ENCODE results near the gene LRRC32. TPM values are rescaled to one million over a fixed set of nuclear protein-coding genes. Genes with fewer than 3 reads are reported as not detected.

The LRRC32 gene
- total and polyA plus RNA-seq, 5 experiments from 2014 or later, result 0.08 TPM; not detected in 4

GRCh38 chr11:76683161-76684095, 12.9 kb upstream of the LRRC32 start:
- DNase-seq (no peak), ATAC-seq (no peak)
- Mint-ChIP-seq H3K27me3 (peaks cover 2 to 22% (median 12%) of the 10 kb centered on the region in 5 donors), H3K9me3 (peaks cover 0 to 3% (median 0%) of the 10 kb centered on the region in 9 donors), H3K4me1 (peaks cover 10 to 31% (median 26%) of the 10 kb centered on the region in 4 donors), H3K36me3 (no peaks in the 10 kb centered on the region), H3K27ac (no peak overlapping the region), H3K4me3 (peak overlapping the region in 1 of 10 donors; percentile 15)
- POLR2A ChIA-PET, result no interaction called here

GRCh38 chr11:76682684-76683083, 12.1 kb upstream of the LRRC32 start:
- ATAC-seq, result no peak
- no peak overlapping the region for H3K27ac Mint-ChIP-seq
- peaks cover 0 to 3% (median 0%) of the 10 kb centered on the region in 9 donors for H3K9me3 Mint-ChIP-seq

DNA sequence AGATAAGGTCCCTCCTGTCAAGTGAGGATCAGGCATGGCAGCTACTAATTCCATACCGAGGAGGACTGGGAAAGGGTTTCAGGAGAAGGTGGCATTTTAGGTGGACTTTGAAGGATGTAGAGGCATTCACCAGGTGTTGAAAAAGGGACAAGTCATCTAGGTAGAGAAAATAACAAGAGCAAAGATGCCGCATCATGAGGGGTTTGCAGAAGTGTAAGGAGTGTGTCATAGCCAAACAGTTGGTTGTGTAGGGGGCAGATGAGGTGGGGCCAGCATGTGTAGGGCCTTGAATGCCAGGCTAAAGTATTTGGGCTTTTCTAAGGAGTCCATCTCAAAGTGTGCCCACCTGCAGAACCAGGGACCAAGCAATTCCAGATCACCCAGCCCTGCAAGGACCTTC, 11.6 kb upstream of the LRRC32 start:
- no peak overlapping the region for H3K27ac Mint-ChIP-seq
- no peaks in the 10 kb centered on the region for H3K36me3 Mint-ChIP-seq
- H3K9me3 Mint-ChIP-seq, result peaks cover 0 to 3% (median 0%) of the 10 kb centered on the region in 9 donors
- H3K27me3 Mint-ChIP-seq, result peaks cover 2 to 27% (median 13%) of the 10 kb centered on the region in 5 donors
- H3K4me3 Mint-ChIP-seq, result no peak overlapping the region
- POLR2A ChIA-PET, result no interaction called here
- H3K4me1 Mint-ChIP-seq, result peaks cover 10 to 31% (median 21%) of the 10 kb centered on the region in 4 donors
- ATAC-seq (no peak), DNase-seq (no peak)

More at GRCh38 chr11:76682684-76683083, 12.1 kb upstream of the LRRC32 start:
- H3K4me3 Mint-ChIP-seq, result no peak overlapping the region
- no peaks in the 10 kb centered on the region for H3K36me3 Mint-ChIP-seq
- POLR2A ChIA-PET, result no interaction called here
- peaks cover 2 to 27% (median 13%) of the 10 kb centered on the region in 5 donors for H3K27me3 Mint-ChIP-seq
- peaks cover 10 to 35% (median 25%) of the 10 kb centered on the region in 4 donors for H3K4me1 Mint-ChIP-seq
- no peak for DNase-seq

DNA sequence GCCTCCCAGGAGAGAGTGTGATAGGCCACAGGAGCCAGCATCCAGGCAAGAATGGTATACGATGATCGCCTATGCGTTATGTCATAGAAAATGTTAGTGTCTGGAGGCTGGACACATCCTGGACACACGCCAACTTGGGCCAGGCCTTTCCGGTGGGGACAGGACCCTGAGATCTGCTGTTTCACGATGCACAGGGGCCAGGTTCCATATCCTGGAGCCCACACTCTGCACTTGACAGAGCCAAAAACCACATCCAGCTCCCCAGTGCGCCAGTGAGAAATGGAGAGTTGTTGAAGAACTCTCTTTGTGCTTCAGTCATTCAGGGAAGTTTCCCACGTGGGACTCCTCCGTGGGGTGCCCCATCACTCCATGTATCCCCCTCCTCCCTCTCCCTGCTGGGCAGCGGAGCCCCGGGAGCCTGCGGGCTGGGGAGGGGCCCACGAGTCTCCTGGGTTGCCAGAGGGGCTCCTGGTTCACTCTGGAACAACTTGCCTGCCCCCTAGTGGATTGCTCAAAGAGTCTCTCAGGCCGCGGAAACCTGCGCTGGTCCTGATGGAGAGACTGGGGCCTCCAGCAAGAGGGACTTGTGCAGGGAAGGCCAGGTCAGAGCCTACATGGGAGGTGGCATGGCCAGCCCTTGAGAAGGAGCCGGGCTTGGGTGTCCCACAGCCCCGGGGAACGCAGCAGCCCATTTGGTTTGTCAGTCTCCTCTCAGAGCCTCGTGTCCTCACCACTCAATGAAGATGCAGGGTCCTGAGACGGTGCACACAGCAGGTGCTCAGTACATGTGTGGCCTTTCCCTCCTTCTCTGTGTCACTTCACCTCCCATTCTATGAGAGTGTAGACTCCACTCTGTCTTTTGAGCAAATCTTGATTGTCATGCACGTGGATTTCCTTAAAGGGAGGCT, 10.2 kb upstream of the LRRC32 start:
- POLR2A ChIA-PET, result no interaction called here
- Mint-ChIP-seq H3K4me1 (peaks cover 3 to 22% (median 8%) of the 10 kb centered on the region in 4 donors), H3K27ac (peak overlapping the region in 1 of 10 donors; percentile 69), H3K36me3 (no peaks in the 10 kb centered on the region), H3K9me3 (peaks cover 0 to 3% (median 0%) of the 10 kb centered on the region in 9 donors), H3K27me3 (peaks cover 2 to 27% (median 17%) of the 10 kb centered on the region in 5 donors), H3K4me3 (no peak overlapping the region)
- ATAC-seq (peak; percentile 68 to 80), DNase-seq (peak in 9 of 10 donors; percentile 31 to 77 (median 51))

DNA sequence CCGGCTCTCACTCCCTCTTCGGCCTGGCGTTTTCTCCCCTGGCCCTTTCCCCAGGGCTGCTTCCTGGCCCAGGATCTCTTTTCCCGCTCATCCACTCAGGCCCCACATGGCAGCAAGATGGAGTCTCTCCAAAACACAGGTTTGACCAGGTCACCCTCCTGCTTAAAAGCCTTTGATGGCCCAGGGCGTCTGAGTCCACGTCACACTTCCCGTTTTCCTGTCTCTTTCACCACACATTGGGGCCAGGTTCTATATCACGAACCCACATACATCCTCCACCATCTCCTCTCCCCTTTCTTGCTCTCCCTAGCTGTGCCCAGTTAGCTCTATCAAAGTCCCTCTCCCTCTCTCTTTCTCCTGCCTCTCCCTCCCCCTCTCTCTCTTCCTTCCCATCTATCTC, 7.8 kb upstream of the LRRC32 start:
- Mint-ChIP-seq H3K4me1 (peaks cover 0 to 22% (median 3%) of the 10 kb centered on the region in 4 donors), H3K4me3 (no peak overlapping the region), H3K36me3 (no peaks in the 10 kb centered on the region), H3K9me3 (no peaks in the 10 kb centered on the region), H3K27ac (peak overlapping the region in 1 of 10 donors; percentile 5), H3K27me3 (peaks cover 2 to 27% (median 18%) of the 10 kb centered on the region in 5 donors)
- no peak for ATAC-seq
- DNase-seq, result no peak
- POLR2A ChIA-PET, result no interaction called here

GRCh38 chr11:76677458-76677765, 6.9 kb upstream of the LRRC32 start:
- no peaks in the 10 kb centered on the region for H3K36me3 Mint-ChIP-seq
- peaks cover 8 to 27% (median 10%) of the 10 kb centered on the region in 4 donors for H3K4me1 Mint-ChIP-seq
- ATAC-seq (no peak), DNase-seq (no peak)
- POLR2A ChIA-PET, result interaction anchor here (0.7 kb wide), 1 partner anchor 270 kb away, joined by 3 read pairs; no protein-coding TSS in a partner anchor
- H3K9me3 Mint-ChIP-seq, result no peaks in the 10 kb centered on the region
- peaks cover 3 to 27% (median 19%) of the 10 kb centered on the region in 5 donors for H3K27me3 Mint-ChIP-seq
- H3K27ac Mint-ChIP-seq, result no peak overlapping the region
- no peak overlapping the region for H3K4me3 Mint-ChIP-seq

- Mint-ChIP-seq H3K4me3 (no peak overlapping the region), H3K27ac (peak overlapping the region in 1 of 10 donors; percentile 4), H3K36me3 (no peaks in the 10 kb centered on the region), H3K4me1 (peaks cover 8 to 33% (median 15%) of the 10 kb centered on the region in 4 donors), H3K27me3 (peaks cover 3 to 26% (median 17%) of the 10 kb centered on the region in 5 donors), H3K9me3 (no peaks in the 10 kb centered on the region)
- DNase-seq, result no peak
- ATAC-seq, result no peak
- POLR2A ChIA-PET, result interaction anchor here (0.6 kb wide), 1 partner anchor 106 kb away, joined by 3 read pairs; no protein-coding TSS in a partner anchor
These were observed 6.3 kb upstream of the LRRC32 start for GRCh38 chr11:76676636-76677457.

- no peak for ATAC-seq
- DNase-seq, result peak in 1 of 10 donors; percentile 37
- H3K4me3 Mint-ChIP-seq, result no peak overlapping the region
- no peaks in the 10 kb centered on the region for H3K36me3 Mint-ChIP-seq
- peaks cover 8 to 46% (median 25%) of the 10 kb centered on the region in 4 donors for H3K4me1 Mint-ChIP-seq
- no peak overlapping the region for H3K27ac Mint-ChIP-seq
- H3K9me3 Mint-ChIP-seq, result no peaks in the 10 kb centered on the region
- POLR2A ChIA-PET, result no interaction called here
- peaks cover 7 to 20% (median 16%) of the 10 kb centered on the region in 5 donors for H3K27me3 Mint-ChIP-seq
These were observed 4.2 kb upstream of the LRRC32 start for GRCh38 chr11:76674517-76675400.

GRCh38 chr11:76673176-76674142, 2.9 kb upstream of the LRRC32 start:
- Mint-ChIP-seq H3K27ac (peak overlapping the region in 8 of 10 donors; percentile 55 to 93 (median 80)), H3K4me1 (peaks cover 11 to 50% (median 25%) of the 10 kb centered on the region in 4 donors)

DNA sequence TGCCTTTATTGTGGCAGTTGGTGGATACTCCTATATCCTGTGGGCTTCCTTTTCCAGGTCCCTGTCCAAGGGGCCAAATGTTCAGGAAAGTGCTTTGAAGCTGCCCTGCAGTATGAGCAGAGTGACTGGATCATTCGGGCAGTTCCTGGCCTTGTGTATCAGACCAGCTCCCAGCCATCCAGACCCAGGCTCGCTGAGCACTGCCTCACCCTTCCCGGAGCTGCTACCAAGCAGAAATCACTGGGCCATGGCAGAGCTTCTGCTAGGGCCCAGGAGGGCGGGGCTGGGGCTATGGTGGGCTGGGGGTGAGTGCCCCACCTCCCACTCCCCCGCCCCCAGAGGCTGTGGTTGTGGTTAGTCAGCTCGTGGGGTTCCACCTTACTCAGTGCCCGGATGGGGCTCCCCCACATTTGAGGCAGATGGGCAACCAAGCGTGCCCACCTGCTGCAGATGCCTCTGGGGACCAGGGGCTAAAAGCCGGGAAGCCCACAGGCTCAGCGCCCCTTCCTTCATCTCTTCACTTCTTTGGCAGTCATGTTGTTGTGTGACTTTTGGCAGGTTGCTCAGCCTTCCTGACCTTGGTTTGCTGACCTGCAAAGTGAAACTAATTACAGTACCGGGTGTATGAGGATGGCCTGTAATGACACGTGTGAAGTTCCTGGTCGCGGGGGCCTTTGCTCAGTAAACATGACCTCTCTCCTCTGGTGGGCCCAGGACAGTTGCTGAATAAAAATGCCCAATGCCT, 2.1 kb upstream of the LRRC32 start:
- H3K27me3 Mint-ChIP-seq, result peaks cover 12 to 26% (median 18%) of the 10 kb centered on the region in 5 donors
- DNase-seq (peak in 7 of 10 donors; percentile 10 to 77 (median 40)), ATAC-seq (peak; percentile 63 to 68)
- no peaks in the 10 kb centered on the region for H3K9me3 Mint-ChIP-seq
- POLR2A ChIA-PET, result no interaction called here
- H3K4me3 Mint-ChIP-seq, result peak overlapping the region; percentile 29 to 73 (median 61)
- no peaks in the 10 kb centered on the region for H3K36me3 Mint-ChIP-seq
- H3K27ac Mint-ChIP-seq, result peak overlapping the region in 9 of 10 donors; percentile 44 to 93 (median 79)
- H3K4me1 Mint-ChIP-seq, result peaks cover 11 to 50% (median 25%) of the 10 kb centered on the region in 4 donors

More at GRCh38 chr11:76673176-76674142, 2.9 kb upstream of the LRRC32 start:
- Mint-ChIP-seq H3K9me3 (no peaks in the 10 kb centered on the region), H3K4me3 (peak overlapping the region; percentile 29 to 73 (median 61)), H3K27me3 (peaks cover 10 to 28% (median 21%) of the 10 kb centered on the region in 5 donors), H3K36me3 (no peaks in the 10 kb centered on the region)
- DNase-seq (no peak), ATAC-seq (peak in 1 of 2 donors; percentile 7)
- POLR2A ChIA-PET, result no interaction called here
